GM18858 (cell line): ENCODE measurements around the gene CD44.
A peak's percentile ranks its signal among the peaks of the same experiment; 100 is the strongest.

Experiments used
- ATAC-seq: cut with Tn5 transposase; IDR thresholded peaks from one replicate; pipeline ENCODE4 v1.9.1; 2021; ENCODE audit not compliant: unreplicated experiment

The CD44 gene

GRCh38 chr11:35111161-35112055, 27.6 kb upstream of the CD44 start:
- no peak for ATAC-seq

- ATAC-seq: no peak
These were observed 26.7 kb upstream of the CD44 start for GRCh38 chr11:35112056-35112845.

- no peak for ATAC-seq
These were observed 26.2 kb upstream of the CD44 start for GRCh38 chr11:35112846-35113105.

- ATAC-seq: peak; percentile 48
These were observed 23.9 kb upstream of the CD44 start for GRCh38 chr11:35114906-35115687.

- ATAC-seq: no peak
These were observed 23.3 kb upstream of the CD44 start for GRCh38 chr11:35115688-35116030.

GRCh38 chr11:35116245-35116644, 22.7 kb upstream of the CD44 start:
- no peak for ATAC-seq

GRCh38 chr11:35116762-35117640, 22.0 kb upstream of the CD44 start:
- ATAC-seq: no peak

- peak; percentile 55 for ATAC-seq
These were observed 20.1 kb upstream of the CD44 start for GRCh38 chr11:35118906-35119305.

- ATAC-seq: peak; percentile 28
These were observed 17.6 kb upstream of the CD44 start for GRCh38 chr11:35121326-35121865.

GRCh38 chr11:35122308-35122707, 16.7 kb upstream of the CD44 start:
- ATAC-seq: no peak

- ATAC-seq: peak; percentile 54
These were observed 12.7 kb upstream of the CD44 start for GRCh38 chr11:35126000-35126878.

GRCh38 chr11:35126879-35127581, 11.9 kb upstream of the CD44 start:
- ATAC-seq: no peak

GRCh38 chr11:35127619-35128018, 11.4 kb upstream of the CD44 start:
- no peak for ATAC-seq

GRCh38 chr11:35131094-35131493, 7.9 kb upstream of the CD44 start:
- ATAC-seq: no peak

GRCh38 chr11:35131886-35132285, 7.1 kb upstream of the CD44 start:
- no peak for ATAC-seq

- no peak for ATAC-seq
These were observed 5.3 kb upstream of the CD44 start for GRCh38 chr11:35133656-35134055.

- no peak for ATAC-seq
These were observed 4.4 kb upstream of the CD44 start for GRCh38 chr11:35134403-35135148.

GRCh38 chr11:35135222-35135621, 3.7 kb upstream of the CD44 start:
- ATAC-seq: no peak
